Esophagus muscularis mucosa (tissue), 4 donors: ENCODE data around the gene SMAD5. TPM values are rescaled to one million over a fixed set of nuclear protein-coding genes. Genes with fewer than 3 reads are reported as not detected.
A peak's percentile ranks its signal among the peaks of the same experiment; 100 is the strongest.

ENCODE experiments used
- DNase-seq: peaks from one replicate; pipeline ENCODE4 v3.0.0-alpha.2; 2017; ENCODE audit errors: extremely low spot score
- H3K27ac ChIP-seq, 4 donors: fragments of 200-600 bp; sonication (generic); replicated peaks in 1 of 4; 1 replicate in 3 of 4; 2 replicates in 1 of 4; pipeline ENCODE4 v1.5.1; 2016 to 2019; ENCODE audit warnings: mild to moderate bottlenecking in 1 of 4
- H3K27me3 ChIP-seq, 4 donors: fragments of 200-600 bp; sonication (generic); one replicate each; pipeline versions ENCODE4 v1.5.1 to v1.6.0; 2016 to 2019
- H3K36me3 ChIP-seq, 4 donors: fragments of 200-600 bp; sonication (generic); one replicate each; pipeline ENCODE4 v1.5.1; 2016 to 2019
- H3K4me1 ChIP-seq, 4 donors: fragments of 200-600 bp; sonication (generic); one replicate each; pipeline ENCODE4 v1.5.1; 2016 to 2019
- H3K4me3 ChIP-seq, 4 donors: fragments of 200-600 bp; sonication (generic); 1 replicate in 2 of 4; 2 replicates in 2 of 4; pipeline ENCODE4 v1.5.1; 2016 to 2019; ENCODE audit warnings: mild to moderate bottlenecking in 4 of 4, moderate library complexity in 1 of 4
- H3K9me3 ChIP-seq, 4 donors: fragments of 200-600 bp; sonication (generic); 1 replicate in 3 of 4; 2 replicates in 1 of 4; pipeline ENCODE4 v1.5.1; 2016 to 2019
- CTCF ChIP-seq, 3 experiments: fragments of 200-600 bp in 2 of 3; fragments of 450-650 bp in 1 of 3; sonication (generic) in 2 of 3; IDR thresholded peaks; one replicate each; pipeline ENCODE4 v1.5.1; 2017 to 2019; ENCODE audit warnings: antibody characterized with exemption in 3 of 3, mild to moderate bottlenecking in 2 of 3, moderate library complexity in 1 of 3
- EP300 ChIP-seq: sonication (generic); formaldehyde crosslinking; IDR thresholded peaks from one replicate; pipeline ENCODE4 v1.6.1; 2017; ENCODE audit warnings: antibody characterized with exemption
- POLR2A ChIP-seq: fragments of 450-650 bp; IDR thresholded peaks from one replicate; pipeline ENCODE4 v1.6.1; 2017; ENCODE audit warnings: antibody characterized with exemption, moderate library complexity, mild to moderate bottlenecking, low read depth
- POLR2AphosphoS5 ChIP-seq, 2 donors: sonication (generic); formaldehyde crosslinking; IDR thresholded peaks; one replicate each; pipeline ENCODE4 v1.6.1; 2017; ENCODE audit warnings: antibody characterized with exemption in 2 of 2
- WGBS: methylation state at CpG from one replicate; pipeline ENCODE4 v1.1.5; 2018; 5-methylcytosine and 5-hydroxymethylcytosine counted together
- intact Hi-C: fragments of 100-400 bp; cut with DNase I; formaldehyde crosslinking; loops from one replicate; pipeline ENCODE4 v1.15.1; 2023
- total RNA-seq, 4 donors: library from RNA; depleted of rRNA; stranded (reverse); fragments of >200 nt; gene quantifications; one replicate each; pipeline versions ENCODE4 v1.1.0 to v1.2.1, GENCODE V29; 2016

Gene SMAD5
- total RNA-seq, 4 donors from 2014 or later, result 42.4 to 47.9 (median 46.3) TPM

- Histone ChIP-seq H3K27ac (no peak overlapping the region), H3K4me3 (no peak overlapping the region), H3K4me1 (peaks cover 9 to 14% (median 14%) of the 10 kb centered on the region in 4 donors), H3K36me3 (no peaks in the 10 kb centered on the region), H3K27me3 (no peaks in the 10 kb centered on the region), H3K9me3 (no peaks in the 10 kb centered on the region)
- intact Hi-C loops, result no loop called here
- TF ChIP-seq POLR2A, result no peak
- TF ChIP-seq EP300, result no peak
- TF ChIP-seq CTCF (IDR thresholded peaks at IDR 0.05), result no peak
- TF ChIP-seq POLR2AphosphoS5 (IDR thresholded peaks at IDR 0.05), result no peak
- WGBS, result 67% methylated on average over 1 of the region's 1 CpG
- no peak for DNase-seq
Measured at GRCh38 chr5:136129445-136129844, 3.2 kb upstream of the SMAD5 start.

GRCh38 chr5:136130581-136130980 lies 2.1 kb upstream of the SMAD5 start:
- Histone ChIP-seq H3K27me3 (no peaks in the 10 kb centered on the region), H3K4me3 (no peak overlapping the region), H3K4me1 (peaks cover 16 to 26% (median 25%) of the 10 kb centered on the region in 4 donors), H3K9me3 (no peaks in the 10 kb centered on the region), H3K27ac (no peak overlapping the region), H3K36me3 (no peaks in the 10 kb centered on the region)
- no peak for DNase-seq
- intact Hi-C loops, result loop anchor here (5.0 kb wide), 1 partner anchor 43 kb away; no protein-coding TSS in a partner anchor
- TF ChIP-seq EP300 (no peak), POLR2A (no peak), POLR2AphosphoS5 (IDR thresholded peaks at IDR 0.05) (no peak), CTCF (IDR thresholded peaks at IDR 0.05) (no peak)
- 89% methylated on average over 2 of the region's 2 CpGs for WGBS

GRCh38 chr5:136132087-136132486 lies 558 bp upstream of the SMAD5 start:
- WGBS, result 34% methylated on average over 6 of the region's 6 CpGs
- Histone ChIP-seq H3K36me3 (no peaks in the 10 kb centered on the region), H3K4me1 (peaks cover 19 to 40% (median 39%) of the 10 kb centered on the region in 4 donors), H3K4me3 (peak overlapping the region; percentile 80 to 92 (median 88)), H3K27me3 (no peaks in the 10 kb centered on the region), H3K9me3 (no peaks in the 10 kb centered on the region), H3K27ac (peak overlapping the region; percentile 98)
- intact Hi-C loops, result loop anchor here (5.0 kb wide), 1 partner anchor 45 kb away; no protein-coding TSS in a partner anchor
- no peak for TF ChIP-seq EP300
- no peak for TF ChIP-seq POLR2AphosphoS5 (IDR thresholded peaks at IDR 0.05)
- TF ChIP-seq CTCF (IDR thresholded peaks at IDR 0.05), result no peak
- TF ChIP-seq POLR2A, result no peak
- DNase-seq, result no peak

- H3K4me1 ChIP-seq, result peaks cover 31 to 52% (median 52%) of the 10 kb centered on the region in 4 donors
- no peaks in the 10 kb centered on the region for H3K36me3 ChIP-seq
- no peaks in the 10 kb centered on the region for H3K9me3 ChIP-seq
- peak overlapping the region; percentile 98 for H3K27ac ChIP-seq
- H3K4me3 ChIP-seq, result peak overlapping the region; percentile 80 to 92 (median 88)
- intact Hi-C loops, result loop anchor here (5.0 kb wide), 1 partner anchor 46 kb away; no protein-coding TSS in a partner anchor
- TF ChIP-seq POLR2A, result no peak
- TF ChIP-seq POLR2AphosphoS5 (IDR thresholded peaks at IDR 0.05), result peak in 1 of 2 donors; percentile 40
- under 1% methylated on average over 25 of the region's 32 CpGs for WGBS
- H3K27me3 ChIP-seq, result no peaks in the 10 kb centered on the region
- DNase-seq, result no peak
Measured at GRCh38 chr5:136133222-136133921, 727 bp downstream of the SMAD5 start.

- intact Hi-C loops, result loop anchor here (5.0 kb wide), 1 partner anchor 47 kb away; no protein-coding TSS in a partner anchor
- no peak for DNase-seq
- WGBS, result 4% methylated on average over 5 of the region's 5 CpGs
- peaks cover 35 to 58% (median 57%) of the 10 kb centered on the region in 4 donors for H3K4me1 ChIP-seq
- TF ChIP-seq POLR2A (no peak), POLR2AphosphoS5 (IDR thresholded peaks at IDR 0.05) (no peak), EP300 (no peak), CTCF (IDR thresholded peaks at IDR 0.05) (no peak)
- no peaks in the 10 kb centered on the region for H3K9me3 ChIP-seq
- peak overlapping the region; percentile 98 for H3K27ac ChIP-seq
- peak overlapping the region; percentile 80 to 92 (median 88) for H3K4me3 ChIP-seq
- H3K36me3 ChIP-seq, result no peaks in the 10 kb centered on the region
- H3K27me3 ChIP-seq, result no peaks in the 10 kb centered on the region
Measured at GRCh38 chr5:136133922-136134379, 1.3 kb downstream of the SMAD5 start.
